Keratinocyte (primary cell): ENCODE results near the gene WNK2. TPM values are rescaled to one million over a fixed set of nuclear protein-coding genes. Genes with fewer than 3 reads are reported as not detected.

Experiments used
- DNase-seq: peaks from one replicate; pipeline ENCODE4 v3.0.0-alpha.2; 2011; ENCODE audit warnings: low read depth, missing footprints, low spot score
- FAIRE-seq: peaks from 2 replicates; lab custom pipeline; 2011; peaks lifted over from hg19 to GRCh38; lab: Jason Lieb, UNC
- H2AFZ ChIP-seq: 2 replicates; pipeline ENCODE4 v1.6.0; 2012; ENCODE audit warnings: low read length, control low read depth, inconsistent platforms; ENCODE audit not compliant: control insufficient read depth
- H3K27ac ChIP-seq: 2 replicates; pipeline ENCODE4 v1.5.1; 2011; ENCODE audit warnings: low read length; ENCODE audit not compliant: control insufficient read depth, insufficient read depth
- H3K27me3 ChIP-seq: 3 replicates; pipeline ENCODE4 v1.6.0; 2011; ENCODE audit warnings: low read length; ENCODE audit not compliant: control insufficient read depth, insufficient read depth; ENCODE audit errors: extremely low read depth
- H3K36me3 ChIP-seq, 2 experiments: 2 replicates in 1 of 2; 3 replicates in 1 of 2; pipeline ENCODE4 v1.5.1; 2011; ENCODE audit warnings: low read length in 2 of 2, mild to moderate bottlenecking in 1 of 2; ENCODE audit not compliant: control insufficient read depth in 2 of 2, insufficient read depth in 2 of 2; ENCODE audit errors: extremely low read depth in 1 of 2
- H3K4me1 ChIP-seq: 3 replicates; pipeline ENCODE4 v1.5.1; 2011; ENCODE audit warnings: low read length; ENCODE audit not compliant: control insufficient read depth, insufficient read depth; ENCODE audit errors: extremely low read depth
- H3K4me2 ChIP-seq: 3 replicates; pipeline ENCODE4 v1.6.0; 2011; ENCODE audit warnings: low read depth, low read length; ENCODE audit not compliant: control insufficient read depth, insufficient read depth; ENCODE audit errors: extremely low read depth
- H3K4me3 ChIP-seq, 3 experiments: fragments of 200-600 bp in 1 of 3; sonication (generic) in 1 of 3; 2 replicates in 2 of 3; 3 replicates in 1 of 3; pipeline ENCODE4 v1.5.1; 2011 to 2016; ENCODE audit warnings: low read length in 3 of 3, mild to moderate bottlenecking in 3 of 3, control low read depth in 2 of 3, inconsistent platforms in 1 of 3, low read depth in 1 of 3, mixed read lengths in 1 of 3, mixed run types in 1 of 3, moderate library complexity in 1 of 3; ENCODE audit not compliant: control insufficient read depth in 2 of 3, insufficient read depth in 2 of 3; ENCODE audit errors: extremely low read depth in 1 of 3
- H3K79me2 ChIP-seq: 2 replicates; pipeline ENCODE4 v1.6.0; 2012; ENCODE audit warnings: low read length; ENCODE audit not compliant: control insufficient read depth, insufficient read depth
- H3K9ac ChIP-seq: 3 replicates; pipeline ENCODE4 v1.6.0; 2011; ENCODE audit warnings: low read length; ENCODE audit not compliant: control insufficient read depth, insufficient read depth; ENCODE audit errors: extremely low read depth
- H3K9me1 ChIP-seq: 3 replicates; pipeline ENCODE4 v1.6.0; 2011; ENCODE audit warnings: low read length; ENCODE audit not compliant: control insufficient read depth, insufficient read depth; ENCODE audit errors: extremely low read depth
- H3K9me3 ChIP-seq: 2 replicates; pipeline ENCODE4 v1.5.1; 2012; ENCODE audit warnings: low read depth, low read length; ENCODE audit not compliant: control insufficient read depth
- H4K20me1 ChIP-seq: 3 replicates; pipeline ENCODE4 v1.6.0; 2011; ENCODE audit warnings: low read length; ENCODE audit not compliant: control insufficient read depth, insufficient read depth; ENCODE audit errors: extremely low read depth
- EZH2 ChIP-seq: IDR thresholded peaks from one replicate; pipeline ENCODE4 v1.6.1; 2012; ENCODE audit warnings: inconsistent platforms, mild to moderate bottlenecking, low read length, moderate library complexity
- dilution Hi-C: fragments of 300-500 bp; cut with MboI; formaldehyde crosslinking; loops from one replicate; pipeline ENCODE4 v1.7.0; 2020; ENCODE audit warnings: low sequenced_read_pairs; ENCODE audit not compliant: extremely low pct_ligation_motif_present
- polyA plus RNA-seq, 5 experiments: library from polyadenylated mRNA; depleted of rRNA in 3 of 5; stranded (reverse) in 3 of 5; stranded (forward) in 1 of 5; unstranded in 1 of 5; fragments of >200 nt; gene quantifications; 1 replicate in 1 of 5; 2 replicates in 3 of 5; 3 replicates in 1 of 5; pipeline versions ENCODE4 v1.2.1 to v1.2.3, GENCODE V29; 2011 to 2012; ENCODE audit warnings: missing spikeins in 2 of 5, low read depth in 1 of 5, low replicate concordance in 1 of 5
- TF ChIP-seq, protein P1 (sequence below), 3 experiments: IDR thresholded peaks in 1 of 3; conservative IDR thresholded peaks in 1 of 3; optimal IDR thresholded peaks in 1 of 3; 2 replicates in 2 of 3; 3 replicates in 1 of 3; pipeline versions ENCODE3 to v1.5.1; 2011; ENCODE audit warnings: low read length in 3 of 3, mild to moderate bottlenecking in 3 of 3, moderate library complexity in 2 of 3, control low read depth in 1 of 3, inconsistent platforms in 1 of 3; ENCODE audit not compliant: insufficient read depth in 2 of 3; ENCODE audit errors: extremely low read depth in 1 of 3

Gene WNK2
- polyA plus RNA-seq, 1 donor (not counting 4 experiments of a cell fraction or from before 2014, with no cell fraction given) = not detected

DNA sequence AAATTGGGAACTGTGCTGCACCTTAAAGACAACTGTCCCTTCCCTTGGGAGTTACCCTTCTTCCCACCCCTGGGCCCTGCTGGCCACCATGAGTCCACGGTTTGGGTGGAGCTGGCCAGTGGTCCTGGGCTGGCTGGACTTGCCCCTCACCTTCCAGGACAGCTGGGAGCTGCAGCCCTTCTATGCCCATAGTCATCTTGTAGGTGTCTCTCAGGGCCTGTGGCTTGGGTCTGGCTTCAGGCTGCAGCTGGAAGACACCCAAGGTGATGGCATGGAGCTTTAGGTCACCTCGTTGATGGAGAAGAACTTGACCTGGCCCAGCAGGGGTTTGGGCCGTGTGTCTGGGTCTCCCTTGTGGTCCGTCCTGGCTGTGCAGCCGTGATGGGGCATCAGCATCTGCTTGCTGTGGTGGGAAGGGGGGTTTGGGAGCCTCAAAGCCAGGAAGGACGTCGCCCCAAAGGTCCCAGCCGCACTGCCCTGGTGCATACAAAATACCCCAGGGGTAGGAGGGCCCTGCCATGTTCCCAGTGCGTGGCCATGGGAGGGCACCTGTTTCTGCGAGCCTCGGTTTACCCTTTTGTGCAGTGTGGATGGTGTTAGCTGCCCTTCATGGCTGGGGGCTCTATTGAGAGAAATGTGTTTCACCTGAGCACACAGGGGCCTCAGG is 8.9 kb downstream of the WNK2 start:
- no peak overlapping the region for H2AFZ ChIP-seq

DNA sequence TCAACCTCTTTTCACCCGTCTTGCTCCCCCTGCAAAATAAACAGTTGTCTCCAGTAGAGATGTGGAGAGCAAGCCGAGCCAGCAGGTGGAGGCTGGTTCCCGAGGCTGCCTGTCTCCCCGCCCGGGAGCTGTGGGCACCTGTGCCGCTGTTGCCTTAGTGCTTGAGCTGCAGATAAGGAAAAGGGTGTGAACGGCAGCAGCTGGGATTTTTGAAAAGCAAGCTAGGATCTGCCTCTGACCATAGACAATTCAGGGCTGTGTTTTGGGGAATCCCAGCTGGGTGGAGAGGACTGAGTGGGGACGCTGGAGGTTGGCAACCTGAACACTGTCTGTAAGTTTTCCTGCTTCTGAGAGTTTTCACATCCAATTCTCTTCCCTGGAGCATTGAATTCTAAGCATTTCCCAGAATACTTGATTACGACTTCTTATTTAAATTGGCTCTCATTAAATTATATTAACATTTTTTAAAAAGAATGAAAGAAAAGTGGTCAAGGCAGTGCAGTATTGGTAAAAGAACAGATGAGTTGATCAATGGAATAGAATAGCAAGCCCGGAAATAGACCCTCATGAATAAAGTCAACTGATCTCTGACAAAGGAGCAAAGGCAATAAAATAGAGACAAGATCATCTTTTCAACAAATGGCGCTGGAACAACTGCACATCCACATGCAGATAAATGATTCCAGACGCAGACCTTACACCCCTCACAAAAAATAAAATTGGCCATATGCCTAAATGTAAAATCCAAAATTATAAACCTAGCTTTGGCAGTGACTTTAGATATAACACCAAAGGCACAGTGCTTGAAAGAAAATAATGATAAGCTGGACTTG is 9.7 kb downstream of the WNK2 start:
- Histone ChIP-seq H3K27me3 (peaks cover 21% of the 10 kb centered on the region), H2AFZ (no peak overlapping the region), H3K9ac (no peak overlapping the region), H3K36me3 (no peaks in the 10 kb centered on the region), H3K4me1 (no peaks in the 10 kb centered on the region), H4K20me1 (no peaks in the 10 kb centered on the region), H3K9me3 (no peaks in the 10 kb centered on the region), H3K27ac (no peak overlapping the region), H3K79me2 (no peaks in the 10 kb centered on the region), H3K4me2 (no peak overlapping the region), H3K9me1 (no peaks in the 10 kb centered on the region), H3K4me3 (no peak overlapping the region)
- DNase-seq (no peak), FAIRE-seq (no peak)
- dilution Hi-C loops = no loop called here
- TF ChIP-seq EZH2 = no peak
- TF ChIP-seq, protein P1, sequence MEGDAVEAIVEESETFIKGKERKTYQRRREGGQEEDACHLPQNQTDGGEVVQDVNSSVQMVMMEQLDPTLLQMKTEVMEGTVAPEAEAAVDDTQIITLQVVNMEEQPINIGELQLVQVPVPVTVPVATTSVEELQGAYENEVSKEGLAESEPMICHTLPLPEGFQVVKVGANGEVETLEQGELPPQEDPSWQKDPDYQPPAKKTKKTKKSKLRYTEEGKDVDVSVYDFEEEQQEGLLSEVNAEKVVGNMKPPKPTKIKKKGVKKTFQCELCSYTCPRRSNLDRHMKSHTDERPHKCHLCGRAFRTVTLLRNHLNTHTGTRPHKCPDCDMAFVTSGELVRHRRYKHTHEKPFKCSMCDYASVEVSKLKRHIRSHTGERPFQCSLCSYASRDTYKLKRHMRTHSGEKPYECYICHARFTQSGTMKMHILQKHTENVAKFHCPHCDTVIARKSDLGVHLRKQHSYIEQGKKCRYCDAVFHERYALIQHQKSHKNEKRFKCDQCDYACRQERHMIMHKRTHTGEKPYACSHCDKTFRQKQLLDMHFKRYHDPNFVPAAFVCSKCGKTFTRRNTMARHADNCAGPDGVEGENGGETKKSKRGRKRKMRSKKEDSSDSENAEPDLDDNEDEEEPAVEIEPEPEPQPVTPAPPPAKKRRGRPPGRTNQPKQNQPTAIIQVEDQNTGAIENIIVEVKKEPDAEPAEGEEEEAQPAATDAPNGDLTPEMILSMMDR (optimal IDR thresholded peaks at IDR 0.05 in 1 of 3, IDR thresholded peaks at IDR 0.05 in 1 of 3, conservative IDR thresholded peaks at IDR 0.05 in 1 of 3; ENCODE audit: extremely low read depth in 1 of 3, insufficient read depth in 2 of 3, low read length in 3 of 3) = peak in 2 of 3 experiments; percentile 48 to 55

More for the DNA sequence above, 8.9 kb downstream of the WNK2 start:
- Histone ChIP-seq H3K4me3 (no peak overlapping the region), H3K27me3 (peaks cover 22% of the 10 kb centered on the region), H3K79me2 (no peaks in the 10 kb centered on the region), H3K4me2 (no peak overlapping the region), H3K9me1 (no peaks in the 10 kb centered on the region), H3K9me3 (no peaks in the 10 kb centered on the region), H3K9ac (no peak overlapping the region), H3K4me1 (no peaks in the 10 kb centered on the region), H3K27ac (no peak overlapping the region), H4K20me1 (no peaks in the 10 kb centered on the region), H3K36me3 (no peaks in the 10 kb centered on the region)
- DNase-seq (no peak), FAIRE-seq (no peak)
- TF ChIP-seq, protein P1 (optimal IDR thresholded peaks at IDR 0.05 in 1 of 3, IDR thresholded peaks at IDR 0.05 in 1 of 3, conservative IDR thresholded peaks at IDR 0.05 in 1 of 3; ENCODE audit: extremely low read depth in 1 of 3, insufficient read depth in 2 of 3, low read length in 3 of 3) = no peak
- TF ChIP-seq EZH2 = no peak
- dilution Hi-C loops = no loop called here
